ENCODE data around the gene KLHDC3.
"Not testable (repeated sequence)": the region's sequence is repeated elsewhere in the genome, so short reads cannot be mapped to it uniquely, and the experiment has no call there.

KLHDC3 gene

GRCh38 chr6:43037706-43038105, 23.7 kb downstream of the KLHDC3 start:
- TF ChIP-seq CTCF (IDR thresholded peaks at IDR 0.05; ENCODE audit: low read depth, low read length, poor library complexity, severe bottlenecking) (no peak), EZH2phosphoT487 (IDR thresholded peaks at IDR 0.05; ENCODE audit: borderline replicate concordance, low read length) (no peak)
- H3K79me2 ChIP-seq (ENCODE audit: control insufficient read depth, low read length): no peaks in the 10 kb centered on the region
- H3K4me3 ChIP-seq (ENCODE audit: low read length): no peak overlapping the region
- no peaks in the 10 kb centered on the region for H3K4me1 ChIP-seq (ENCODE audit: control insufficient read depth, low read length)
- H3K9me2 ChIP-seq (replicated peaks; ENCODE audit: control insufficient read depth, low read length): no peaks in the 10 kb centered on the region
- no peak overlapping the region for H3K27ac ChIP-seq (ENCODE audit: low read depth, low read length)
- peaks cover 25% of the 10 kb centered on the region for H3K36me3 ChIP-seq (ENCODE audit: control insufficient read depth, low read length)
- no peaks in the 10 kb centered on the region for H3K27me3 ChIP-seq (ENCODE audit: control insufficient read depth, low read length)
- no peaks in the 10 kb centered on the region for H3K9me3 ChIP-seq (ENCODE audit: control insufficient read depth, insufficient read depth, low read length)
- no peaks in the 10 kb centered on the region for H4K20me1 ChIP-seq (ENCODE audit: control insufficient read depth, insufficient read depth, low read depth, low read length)
- no peak overlapping the region for H3K4me2 ChIP-seq (ENCODE audit: low read length)
- H3F3A ChIP-seq (ENCODE audit: control insufficient read depth, insufficient read depth): no peaks in the 10 kb centered on the region

GRCh38 chr6:43038727-43039126, 24.7 kb downstream of the KLHDC3 start:
- Histone ChIP-seq H3K9me2 (replicated peaks; ENCODE audit: control insufficient read depth, low read length) (no peaks in the 10 kb centered on the region), H3K36me3 (ENCODE audit: control insufficient read depth, low read length) (peaks cover 20% of the 10 kb centered on the region), H3K4me2 (ENCODE audit: low read length) (no peak overlapping the region), H3K4me1 (ENCODE audit: control insufficient read depth, low read length) (no peaks in the 10 kb centered on the region), H3K4me3 (ENCODE audit: low read length) (no peak overlapping the region), H3K27me3 (ENCODE audit: control insufficient read depth, low read length) (no peaks in the 10 kb centered on the region), H4K20me1 (ENCODE audit: control insufficient read depth, insufficient read depth, low read depth, low read length) (no peaks in the 10 kb centered on the region), H3F3A (ENCODE audit: control insufficient read depth, insufficient read depth) (no peaks in the 10 kb centered on the region), H3K27ac (ENCODE audit: low read depth, low read length) (no peak overlapping the region), H3K9me3 (ENCODE audit: control insufficient read depth, insufficient read depth, low read length) (no peaks in the 10 kb centered on the region), H3K79me2 (ENCODE audit: control insufficient read depth, low read length) (no peaks in the 10 kb centered on the region)
- TF ChIP-seq EZH2phosphoT487 (IDR thresholded peaks at IDR 0.05; ENCODE audit: borderline replicate concordance, low read length): no peak
- no peak for TF ChIP-seq CTCF (IDR thresholded peaks at IDR 0.05; ENCODE audit: low read depth, low read length, poor library complexity, severe bottlenecking)

GRCh38 chr6:43040542-43041257, 26.7 kb downstream of the KLHDC3 start:
- TF ChIP-seq CTCF (IDR thresholded peaks at IDR 0.05; ENCODE audit: low read depth, low read length, poor library complexity, severe bottlenecking) (no peak), EZH2phosphoT487 (IDR thresholded peaks at IDR 0.05; ENCODE audit: borderline replicate concordance, low read length) (no peak)
- no peak overlapping the region for H3K4me2 ChIP-seq (ENCODE audit: low read length)
- no peaks in the 10 kb centered on the region for H3K27me3 ChIP-seq (ENCODE audit: control insufficient read depth, low read length)
- H3K9me3 ChIP-seq (ENCODE audit: control insufficient read depth, insufficient read depth, low read length): no peaks in the 10 kb centered on the region
- no peaks in the 10 kb centered on the region for H3F3A ChIP-seq (ENCODE audit: control insufficient read depth, insufficient read depth)
- no peak overlapping the region for H3K27ac ChIP-seq (ENCODE audit: low read depth, low read length)
- no peaks in the 10 kb centered on the region for H4K20me1 ChIP-seq (ENCODE audit: control insufficient read depth, insufficient read depth, low read depth, low read length)
- no peaks in the 10 kb centered on the region for H3K79me2 ChIP-seq (ENCODE audit: control insufficient read depth, low read length)
- no peaks in the 10 kb centered on the region for H3K9me2 ChIP-seq (replicated peaks; ENCODE audit: control insufficient read depth, low read length)
- no peaks in the 10 kb centered on the region for H3K4me1 ChIP-seq (ENCODE audit: control insufficient read depth, low read length)
- H3K4me3 ChIP-seq (ENCODE audit: low read length): no peak overlapping the region
- peaks cover 15% of the 10 kb centered on the region; the same call in 1 of the 2 replicates for H3K36me3 ChIP-seq (ENCODE audit: control insufficient read depth, low read length)

- H3K4me2 ChIP-seq (ENCODE audit: low read length); H3K9me3 ChIP-seq (ENCODE audit: control insufficient read depth, insufficient read depth, low read length); H3K4me1 ChIP-seq (ENCODE audit: control insufficient read depth, low read length); H3K4me3 ChIP-seq (ENCODE audit: low read length); H3K27ac ChIP-seq (ENCODE audit: low read depth, low read length); H3K9me2 ChIP-seq (replicated peaks; ENCODE audit: control insufficient read depth, low read length); H3F3A ChIP-seq (ENCODE audit: control insufficient read depth, insufficient read depth); H3K27me3 ChIP-seq (ENCODE audit: control insufficient read depth, low read length); H3K79me2 ChIP-seq (ENCODE audit: control insufficient read depth, low read length); H4K20me1 ChIP-seq (ENCODE audit: control insufficient read depth, insufficient read depth, low read depth, low read length): not testable (repeated sequence)
- peaks cover 12% of the 10 kb centered on the region; the same call in 1 of the 2 replicates for H3K36me3 ChIP-seq (ENCODE audit: control insufficient read depth, low read length)
Observed at GRCh38 chr6:43041475-43041874, 27.4 kb downstream of the KLHDC3 start.

Data from DOHH2 (cell line).